EL (cell line): ENCODE results near the gene TSPOAP1.

Experiments used
- DNase-seq: peaks from one replicate; pipeline ENCODE4 v3.0.0-alpha.2; 2016

Gene TSPOAP1

GRCh38 chr17:58301504-58302150, 27.0 kb downstream of the TSPOAP1 start:
- DNase-seq = no peak

DNA sequence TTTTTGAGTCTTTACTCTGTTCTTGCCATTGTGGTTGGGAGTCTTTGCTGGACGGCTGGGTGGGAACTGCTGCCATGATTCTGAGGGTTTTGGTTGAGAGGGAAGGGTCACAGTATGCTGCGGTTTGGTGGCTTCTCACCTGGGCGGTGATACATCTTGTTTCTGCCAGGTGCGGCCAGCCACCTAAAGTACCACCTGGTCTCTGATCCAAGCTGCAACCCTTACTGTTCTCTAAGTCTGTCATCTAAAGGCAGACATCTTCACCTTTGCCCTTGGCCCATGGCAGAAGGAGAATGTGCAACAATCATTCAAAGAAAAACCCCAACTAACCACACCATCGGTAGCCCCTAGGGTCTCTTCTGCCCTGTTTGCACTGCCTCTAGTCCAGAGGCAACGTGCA, 28.3 kb downstream of the TSPOAP1 start:
- no peak for DNase-seq

DNA sequence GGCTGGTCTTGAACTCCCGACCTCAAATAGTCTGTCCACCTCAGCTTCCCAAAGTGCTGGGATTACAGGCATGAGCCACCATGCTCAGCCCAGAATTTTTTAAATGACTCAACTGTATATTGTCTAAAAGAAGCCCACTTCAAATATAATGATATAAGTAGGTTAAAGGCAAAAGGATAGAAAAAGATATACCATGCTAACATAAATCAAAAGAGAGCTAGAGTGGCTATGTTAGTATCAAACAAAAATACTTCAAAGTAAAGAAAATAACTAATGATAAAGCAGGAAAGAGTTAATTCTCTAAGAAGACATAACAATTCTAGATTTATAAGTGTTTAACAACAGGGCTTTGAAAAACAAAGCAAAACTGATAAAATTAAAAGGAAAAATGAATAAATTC, 34.6 kb downstream of the TSPOAP1 start:
- no peak for DNase-seq

GRCh38 chr17:58291246-58291645, 37.3 kb downstream of the TSPOAP1 start:
- DNase-seq = no peak

DNA sequence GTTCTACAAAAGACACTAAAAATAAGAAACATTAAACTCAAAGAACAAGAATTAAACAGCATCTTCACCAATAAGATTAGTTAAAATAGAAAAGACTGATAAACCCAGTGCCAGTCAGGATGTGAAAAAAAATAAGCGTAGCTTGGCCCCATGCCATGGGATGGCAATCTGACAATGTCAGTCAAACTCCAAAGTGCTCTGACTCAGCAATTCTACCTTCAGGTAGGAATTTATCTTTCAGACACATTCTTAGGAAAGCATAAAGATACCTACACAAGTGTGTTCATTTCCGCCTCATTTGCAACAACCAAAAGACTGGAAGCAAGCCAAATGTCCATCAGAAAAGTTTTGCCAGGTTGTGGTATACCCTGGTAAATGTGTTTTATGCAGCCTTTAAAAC, 38.7 kb downstream of the TSPOAP1 start:
- DNase-seq = no peak

DNA sequence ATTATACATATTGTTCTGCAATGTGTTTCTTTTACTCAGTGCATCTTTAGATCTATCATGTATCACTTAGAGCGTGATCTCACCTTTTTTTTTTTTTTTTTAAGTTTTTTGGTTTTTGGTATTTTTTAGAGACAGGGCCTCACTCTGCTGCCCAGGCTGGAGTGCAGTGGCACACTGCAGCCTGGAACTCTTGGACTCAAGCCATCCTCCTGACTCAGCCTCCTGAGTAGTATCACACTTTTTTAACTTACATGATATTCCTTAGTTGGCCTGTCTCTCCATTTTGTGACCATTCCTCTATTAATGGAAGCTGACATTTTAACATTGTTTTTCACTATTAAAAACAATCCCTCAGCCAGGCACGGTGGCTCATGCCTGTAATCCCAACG, 43.2 kb downstream of the TSPOAP1 start:
- no peak for DNase-seq

DNA sequence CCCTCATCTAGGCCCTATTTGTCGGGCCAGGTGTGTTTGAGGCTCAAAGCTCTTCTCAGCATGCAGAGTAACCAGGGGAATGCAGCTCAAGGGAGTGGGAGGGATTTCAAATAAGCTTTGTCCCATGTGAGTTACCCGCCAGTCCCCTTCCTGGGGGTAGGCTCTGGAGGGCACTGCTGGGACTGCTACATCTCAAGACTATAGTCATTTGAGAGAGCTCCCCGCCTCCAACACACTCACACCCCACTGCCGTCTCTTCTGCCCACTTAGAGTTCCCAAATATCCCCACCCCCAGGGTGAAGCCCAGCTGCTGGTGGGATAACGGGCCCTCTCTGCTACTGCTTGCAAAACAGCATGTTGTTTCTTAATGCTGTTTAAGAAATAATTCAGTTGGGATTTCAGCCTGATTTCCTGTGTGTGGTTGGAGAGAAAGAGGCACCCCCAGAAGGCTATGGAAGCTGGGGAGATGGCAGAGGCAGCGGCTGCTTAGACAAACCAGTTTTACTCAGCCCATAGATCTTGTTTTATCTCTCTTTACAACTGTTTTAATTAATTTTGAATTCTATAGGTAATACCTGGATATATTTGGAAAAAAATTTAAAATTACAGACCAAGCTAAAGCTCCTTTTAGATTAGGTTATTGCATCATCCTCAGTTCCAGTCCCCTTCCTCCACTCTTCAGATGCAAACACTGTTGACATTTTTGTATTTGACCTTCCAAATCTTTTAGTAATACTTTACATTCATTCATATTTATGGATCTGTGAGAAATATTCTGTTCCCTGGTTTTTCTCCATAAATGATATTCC, 43.8 kb downstream of the TSPOAP1 start:
- no peak for DNase-seq

GRCh38 chr17:58283674-58284612, 44.7 kb downstream of the TSPOAP1 start:
- DNase-seq = no peak

DNA sequence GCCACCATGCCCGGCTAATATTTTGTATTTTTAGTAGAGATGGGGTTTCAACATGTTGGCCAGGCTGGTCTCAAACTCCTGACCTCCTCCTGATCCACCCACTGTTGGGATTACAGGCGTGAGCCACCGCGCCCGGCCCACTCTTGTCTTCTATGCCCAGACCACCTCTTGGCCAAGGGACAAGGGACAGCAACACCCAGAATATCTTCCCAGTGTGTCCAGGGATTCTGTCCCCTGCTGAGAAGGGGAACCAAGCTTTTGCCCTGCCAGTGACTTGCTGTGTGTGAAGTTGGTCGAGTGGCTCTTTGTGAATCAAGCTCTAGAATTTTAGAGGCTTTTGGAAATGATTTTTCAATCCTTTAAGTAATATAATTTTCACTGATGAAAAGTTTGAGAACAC, 46.2 kb downstream of the TSPOAP1 start:
- no peak for DNase-seq

GRCh38 chr17:58281511-58282011, 47.0 kb downstream of the TSPOAP1 start:
- DNase-seq = no peak

- DNase-seq = no peak
These were observed 47.9 kb downstream of the TSPOAP1 start, which contains the start of gene MPO for GRCh38 chr17:58280480-58281217. Gene MPO (minus strand): TSS chr17:58280935. CDS start chr17:58280758, 177 bp downstream.

DNA sequence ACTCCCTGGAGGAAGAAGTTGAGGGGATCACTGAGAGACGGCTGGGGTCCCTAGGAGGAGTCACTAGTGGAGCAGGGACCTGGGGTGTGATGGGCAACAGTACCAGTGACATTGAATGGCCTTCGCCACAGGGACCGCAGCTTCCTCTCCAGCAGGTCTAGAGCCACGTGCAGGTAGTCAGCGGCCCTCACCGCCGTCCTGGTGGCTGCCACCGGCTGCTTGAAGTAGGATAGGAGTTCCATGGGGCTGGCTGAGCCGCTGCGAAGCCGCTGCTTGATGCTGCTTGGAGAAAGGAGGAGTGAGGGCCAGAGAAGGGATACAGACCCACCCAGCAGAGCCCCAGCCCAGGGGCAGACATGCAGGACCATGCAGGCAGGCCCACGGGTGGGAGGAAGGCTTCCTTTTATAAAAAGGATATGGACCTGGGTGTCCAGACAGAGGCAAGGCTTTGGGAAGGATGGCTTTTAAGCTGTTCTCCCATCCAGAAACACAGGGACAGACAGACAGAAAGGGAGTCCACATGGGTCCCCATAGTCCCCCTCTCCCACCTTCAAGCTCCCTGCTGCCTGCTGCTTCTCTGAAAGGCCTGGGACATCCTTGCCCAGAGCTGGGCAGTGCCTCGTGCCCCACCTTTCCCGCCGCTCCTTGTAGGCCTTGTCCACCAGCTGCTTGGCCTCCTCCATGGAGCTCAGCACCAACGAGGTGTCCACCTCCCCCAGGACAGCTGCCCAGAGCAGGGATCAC, 48.7 kb downstream of the TSPOAP1 start:
- DNase-seq = no peak

GRCh38 chr17:58279016-58279711, 49.4 kb downstream of the TSPOAP1 start:
- DNase-seq = no peak

DNA sequence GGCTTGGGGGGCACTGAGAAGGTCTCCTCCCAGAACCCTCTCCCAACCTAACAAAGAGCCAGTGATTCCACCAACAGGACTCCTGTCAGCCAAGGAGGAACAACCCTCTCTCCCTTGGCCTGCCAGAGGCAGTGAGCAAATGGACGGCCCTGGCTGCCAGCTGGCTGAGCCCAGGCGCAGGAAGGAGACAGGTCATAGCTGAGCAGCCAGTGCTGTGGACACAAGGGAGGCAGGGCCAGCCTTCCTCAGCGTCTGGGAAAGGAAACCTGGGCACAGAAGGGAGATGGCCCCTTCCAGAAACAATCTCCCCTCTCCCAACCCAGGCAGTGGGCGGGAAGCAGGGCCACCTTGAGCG, 50.0 kb downstream of the TSPOAP1 start:
- no peak for DNase-seq

- DNase-seq = no peak
These were observed 50.6 kb downstream of the TSPOAP1 start for GRCh38 chr17:58277802-58278595.

DNA sequence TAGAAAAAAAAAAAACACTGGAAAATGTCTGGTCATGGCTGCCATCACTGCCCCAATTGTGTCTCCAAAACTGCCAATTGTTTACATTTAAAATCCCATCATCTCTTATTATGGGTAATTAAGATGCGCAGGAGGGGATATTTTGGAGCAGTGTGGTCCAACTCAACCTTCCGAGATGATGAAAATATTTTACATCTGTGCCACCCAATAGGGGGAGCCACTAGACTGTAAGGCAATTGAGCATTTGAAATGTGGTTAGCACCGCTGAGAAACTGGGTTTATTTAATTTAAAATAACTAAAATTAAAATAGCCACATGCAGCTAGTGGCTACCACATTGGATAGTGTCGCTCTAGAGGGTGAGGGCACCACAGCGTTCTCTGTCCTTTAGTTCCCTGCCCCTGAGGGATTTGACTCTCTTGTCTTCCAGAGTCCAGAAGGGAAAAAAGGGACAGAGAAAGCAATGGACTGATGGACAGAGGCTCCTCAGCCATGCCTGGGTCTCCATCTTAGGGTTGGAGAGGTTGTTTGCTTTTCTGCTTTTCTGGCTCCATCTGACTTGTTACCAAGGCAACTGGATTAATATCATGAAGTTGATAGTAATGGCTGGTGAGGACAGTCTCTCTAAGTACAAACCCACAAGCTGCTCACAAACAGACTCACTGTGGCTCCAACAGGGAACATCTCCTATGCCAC, 51.3 kb downstream of the TSPOAP1 start:
- DNase-seq = no peak

GRCh38 chr17:58276423-58276822, 52.2 kb downstream of the TSPOAP1 start:
- no peak for DNase-seq

- no peak for DNase-seq
These were observed 53.2 kb downstream of the TSPOAP1 start for GRCh38 chr17:58275417-58275816.

DNA sequence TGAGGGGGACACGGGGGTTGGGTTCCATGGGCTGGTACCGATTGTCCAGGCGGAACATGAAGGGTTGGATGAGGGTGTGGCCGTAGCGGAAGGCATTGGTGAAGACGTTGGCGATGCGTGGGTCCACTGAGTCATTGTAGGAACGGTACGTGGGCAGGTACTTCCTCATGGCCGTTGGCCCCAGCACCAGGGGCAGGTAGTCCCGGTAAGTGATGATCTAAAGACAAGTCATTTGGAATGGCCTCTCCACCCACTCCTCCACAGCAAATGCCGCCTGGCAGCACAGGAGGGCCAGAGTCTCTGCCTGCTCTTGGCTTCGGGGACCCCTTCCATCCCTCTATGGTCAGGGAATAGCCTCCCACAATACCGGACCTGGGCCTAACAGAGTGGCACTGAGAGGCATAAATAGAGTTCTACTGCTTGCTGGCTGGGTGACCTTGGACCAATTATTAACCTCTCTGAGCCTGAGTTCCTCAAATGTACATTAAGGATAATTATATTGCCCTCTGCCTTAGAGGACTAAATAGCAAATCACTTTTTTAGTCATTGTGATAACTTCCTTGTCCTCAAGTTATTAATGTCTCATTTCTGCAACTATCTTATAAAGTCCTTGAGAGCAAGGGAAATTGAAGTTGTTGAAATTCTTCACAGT, 55.0 kb downstream of the TSPOAP1 start:
- DNase-seq = no peak
